WERI-Rb-1 (cell line): Measurements from ENCODE around the gene PARP9.

Experiments
- DNase-seq: peaks from one replicate; pipeline ENCODE4 v3.0.0-alpha.2; 2020
- H3K27ac ChIP-seq: fragments of 250-450 bp; sonication (Bioruptor Pico); 2 replicates; pipeline ENCODE4 v1.5.1; 2020; ENCODE audit warnings: mild to moderate bottlenecking, moderate library complexity
- H3K27me3 ChIP-seq: fragments of 250-450 bp; sonication (Bioruptor Pico); 2 replicates; pipeline ENCODE4 v1.5.1; 2021; ENCODE audit warnings: mild to moderate bottlenecking, low read depth, moderate library complexity; ENCODE audit not compliant: insufficient read depth, severe bottlenecking
- H3K36me3 ChIP-seq: fragments of 250-450 bp; sonication (Bioruptor Pico); 2 replicates; pipeline ENCODE4 v1.5.1; 2020; ENCODE audit warnings: mild to moderate bottlenecking, moderate library complexity
- H3K4me3 ChIP-seq: 2 replicates; pipeline ENCODE4 v1.5.1; 2011; ENCODE audit warnings: low read depth, mild to moderate bottlenecking, control low read depth, low read length
- H3K9me3 ChIP-seq: fragments of 250-450 bp; sonication (Bioruptor Pico); 2 replicates; pipeline ENCODE4 v1.5.1; 2021; ENCODE audit warnings: mild to moderate bottlenecking, moderate library complexity; ENCODE audit not compliant: severe bottlenecking
- CTCF ChIP-seq: IDR thresholded peaks from 2 replicates; pipeline ENCODE4 v1.5.1; 2011; ENCODE audit warnings: low read depth, mild to moderate bottlenecking, control low read depth, inconsistent platforms, low read length

Gene PARP9

GRCh38 chr3:122589297-122589696 is 25.2 kb upstream of the PARP9 start:
- TF ChIP-seq CTCF: no peak
- Histone ChIP-seq H3K27me3 (no peaks in the 10 kb centered on the region), H3K27ac (no peak overlapping the region), H3K9me3 (no peaks in the 10 kb centered on the region), H3K36me3 (no peaks in the 10 kb centered on the region), H3K4me3 (no peak overlapping the region)
- DNase-seq: no peak

- no peaks in the 10 kb centered on the region for H3K27me3 ChIP-seq
- no peaks in the 10 kb centered on the region for H3K36me3 ChIP-seq
- H3K9me3 ChIP-seq: peaks cover 6% of the 10 kb centered on the region
- TF ChIP-seq CTCF: no peak
- H3K4me3 ChIP-seq: no peak overlapping the region
- no peak overlapping the region for H3K27ac ChIP-seq
- DNase-seq: no peak
These were observed 23.5 kb upstream of the PARP9 start for GRCh38 chr3:122587572-122587971.

GRCh38 chr3:122586773-122587485 is 22.8 kb upstream of the PARP9 start:
- H3K4me3 ChIP-seq: no peak overlapping the region
- DNase-seq: no peak
- no peaks in the 10 kb centered on the region for H3K27me3 ChIP-seq
- no peaks in the 10 kb centered on the region for H3K36me3 ChIP-seq
- TF ChIP-seq CTCF: no peak
- peaks cover 9% of the 10 kb centered on the region for H3K9me3 ChIP-seq
- no peak overlapping the region for H3K27ac ChIP-seq

DNA sequence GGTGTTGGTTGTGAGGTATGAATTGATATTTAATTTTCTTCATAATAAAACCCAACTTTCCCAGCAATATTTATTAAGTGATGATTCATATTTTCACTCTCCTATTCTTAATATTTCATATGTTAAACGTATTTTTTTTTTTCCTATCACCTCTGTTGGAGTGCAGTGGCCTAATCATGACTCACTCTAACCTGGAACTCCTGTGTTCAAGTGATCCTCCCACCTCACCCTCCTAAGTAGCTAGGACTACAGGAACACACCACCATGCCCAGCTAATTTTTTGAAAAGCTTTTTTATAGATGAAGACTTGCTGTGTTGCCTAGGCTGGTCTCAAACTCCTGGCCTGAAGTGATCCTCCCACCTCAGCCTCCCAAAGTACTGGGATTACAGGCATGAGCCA is 22.0 kb upstream of the PARP9 start:
- H3K36me3 ChIP-seq: no peaks in the 10 kb centered on the region
- H3K27ac ChIP-seq: no peak overlapping the region
- H3K9me3 ChIP-seq: peaks cover 9% of the 10 kb centered on the region
- no peak for TF ChIP-seq CTCF
- DNase-seq: no peak
- H3K27me3 ChIP-seq: no peaks in the 10 kb centered on the region
- no peak overlapping the region for H3K4me3 ChIP-seq

DNA sequence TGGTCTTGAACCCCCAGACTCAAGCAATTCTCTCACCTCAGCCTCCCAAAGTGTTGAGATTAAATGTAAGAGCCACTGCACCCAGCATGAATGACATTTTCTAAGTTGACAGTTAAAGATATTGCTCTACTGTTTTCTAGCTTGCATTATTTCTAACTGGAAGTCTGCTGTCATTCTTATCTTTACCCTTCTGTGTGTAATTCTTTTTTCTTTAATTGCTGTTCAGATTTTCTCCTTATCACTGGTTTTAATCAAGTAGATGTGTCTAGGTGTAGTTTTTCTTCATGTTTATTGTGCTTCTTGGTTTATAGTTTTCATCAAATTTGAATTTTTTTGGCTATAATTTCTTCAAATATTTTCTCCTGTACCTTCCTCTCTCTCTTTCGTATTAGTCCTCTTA is 18.3 kb upstream of the PARP9 start:
- Histone ChIP-seq H3K9me3 (peaks cover 9% of the 10 kb centered on the region), H3K36me3 (no peaks in the 10 kb centered on the region), H3K27me3 (no peaks in the 10 kb centered on the region), H3K27ac (no peak overlapping the region), H3K4me3 (no peak overlapping the region)
- DNase-seq: no peak
- TF ChIP-seq CTCF: no peak

DNA sequence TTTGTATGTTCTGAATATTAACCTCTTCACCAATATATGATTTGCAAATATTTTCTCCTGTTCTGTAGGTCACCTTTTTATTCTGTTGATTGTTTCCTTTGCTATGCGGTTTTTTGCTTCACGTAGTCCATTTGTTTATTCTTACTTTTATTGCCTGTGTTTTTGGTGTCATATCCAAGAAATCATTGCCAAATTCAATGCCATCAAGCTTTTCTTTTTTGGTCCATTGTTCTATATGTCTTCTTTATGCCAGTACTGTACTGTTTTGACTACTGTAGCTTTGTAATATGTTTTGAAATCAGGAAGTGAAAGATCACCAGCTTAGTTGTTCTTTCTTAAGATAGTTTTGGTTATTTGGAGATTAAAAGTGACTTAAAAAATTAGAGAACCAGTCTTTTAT is 17.5 kb upstream of the PARP9 start:
- no peaks in the 10 kb centered on the region for H3K36me3 ChIP-seq
- DNase-seq: no peak
- peaks cover 9% of the 10 kb centered on the region for H3K9me3 ChIP-seq
- H3K4me3 ChIP-seq: no peak overlapping the region
- TF ChIP-seq CTCF: no peak
- no peaks in the 10 kb centered on the region for H3K27me3 ChIP-seq
- H3K27ac ChIP-seq: no peak overlapping the region
